ENCODE measurements around the gene JAZF1.
"Not testable (repeated sequence)": the region's sequence is repeated elsewhere in the genome, so short reads cannot be mapped to it uniquely, and the experiment has no call there.

JAZF1 gene

GRCh38 chr7:27897441-27897847 lies 283.2 kb downstream of the JAZF1 start:
- WGBS, 2 experiments (ENCODE audit: insufficient coverage in 2 of 2): 94% methylated on average over 9 of the region's 10 CpGs
- Histone ChIP-seq H3K4me1 (ENCODE audit: control insufficient read depth, insufficient read depth, low read length, poor library complexity, severe bottlenecking) (no peaks in the 10 kb centered on the region), H3K4me3 (ENCODE audit: extremely low read depth, insufficient read depth, low read length, poor library complexity, severe bottlenecking) (no peak overlapping the region), H3K27ac (ENCODE audit: low read depth, low read length, severe bottlenecking) (no peak overlapping the region), H3K9me3 (ENCODE audit: control insufficient read depth, low read length) (no peaks in the 10 kb centered on the region), H3K36me3 (ENCODE audit: control insufficient read depth, insufficient read depth, low read length) (no peaks in the 10 kb centered on the region)

GRCh38 chr7:27897001-27897400 lies 283.6 kb downstream of the JAZF1 start:
- no peaks in the 10 kb centered on the region for H3K9me3 ChIP-seq (ENCODE audit: control insufficient read depth, low read length)
- H3K4me1 ChIP-seq (ENCODE audit: control insufficient read depth, insufficient read depth, low read length, poor library complexity, severe bottlenecking): no peaks in the 10 kb centered on the region
- no peak overlapping the region for H3K27ac ChIP-seq (ENCODE audit: low read depth, low read length, severe bottlenecking)
- no peak overlapping the region for H3K4me3 ChIP-seq (ENCODE audit: extremely low read depth, insufficient read depth, low read length, poor library complexity, severe bottlenecking)
- H3K36me3 ChIP-seq (ENCODE audit: control insufficient read depth, insufficient read depth, low read length): no peaks in the 10 kb centered on the region
- 89 to 97% methylated on average over 5 of the region's 6 CpGs for WGBS, 2 experiments (ENCODE audit: insufficient coverage in 2 of 2)

GRCh38 chr7:27895551-27895950 lies 285.0 kb downstream of the JAZF1 start:
- no peak overlapping the region for H3K4me3 ChIP-seq (ENCODE audit: extremely low read depth, insufficient read depth, low read length, poor library complexity, severe bottlenecking)
- no peaks in the 10 kb centered on the region for H3K4me1 ChIP-seq (ENCODE audit: control insufficient read depth, insufficient read depth, low read length, poor library complexity, severe bottlenecking)
- no peaks in the 10 kb centered on the region for H3K9me3 ChIP-seq (ENCODE audit: control insufficient read depth, low read length)
- H3K27ac ChIP-seq (ENCODE audit: low read depth, low read length, severe bottlenecking): no peak overlapping the region
- no peaks in the 10 kb centered on the region for H3K36me3 ChIP-seq (ENCODE audit: control insufficient read depth, insufficient read depth, low read length)

GRCh38 chr7:27890205-27890849 lies 290.3 kb downstream of the JAZF1 start:
- 83 to 90% methylated on average over 1 of the region's 1 CpG for WGBS, 2 experiments (ENCODE audit: insufficient coverage in 2 of 2)
- Histone ChIP-seq H3K27ac (ENCODE audit: low read depth, low read length, severe bottlenecking) (no peak overlapping the region), H3K36me3 (ENCODE audit: control insufficient read depth, insufficient read depth, low read length) (no peaks in the 10 kb centered on the region), H3K4me1 (ENCODE audit: control insufficient read depth, insufficient read depth, low read length, poor library complexity, severe bottlenecking) (no peaks in the 10 kb centered on the region), H3K9me3 (ENCODE audit: control insufficient read depth, low read length) (no peaks in the 10 kb centered on the region), H3K4me3 (ENCODE audit: extremely low read depth, insufficient read depth, low read length, poor library complexity, severe bottlenecking) (no peak overlapping the region)

GRCh38 chr7:27889800-27890199 lies 290.8 kb downstream of the JAZF1 start:
- H3K4me3 ChIP-seq (ENCODE audit: extremely low read depth, insufficient read depth, low read length, poor library complexity, severe bottlenecking): no peak overlapping the region
- 100% methylated on average over 1 to 2 of the region's 3 CpGs for WGBS, 2 experiments (ENCODE audit: insufficient coverage in 2 of 2)
- no peak overlapping the region for H3K27ac ChIP-seq (ENCODE audit: low read depth, low read length, severe bottlenecking)
- H3K9me3 ChIP-seq (ENCODE audit: control insufficient read depth, low read length): no peaks in the 10 kb centered on the region
- H3K4me1 ChIP-seq (ENCODE audit: control insufficient read depth, insufficient read depth, low read length, poor library complexity, severe bottlenecking): no peaks in the 10 kb centered on the region
- H3K36me3 ChIP-seq (ENCODE audit: control insufficient read depth, insufficient read depth, low read length): no peaks in the 10 kb centered on the region

- peaks cover under 1% of the 10 kb centered on the region for H3K4me1 ChIP-seq (ENCODE audit: control insufficient read depth, insufficient read depth, low read length, poor library complexity, severe bottlenecking)
- H3K27ac ChIP-seq (ENCODE audit: low read depth, low read length, severe bottlenecking): no peak overlapping the region
- no peak overlapping the region for H3K4me3 ChIP-seq (ENCODE audit: extremely low read depth, insufficient read depth, low read length, poor library complexity, severe bottlenecking)
- H3K9me3 ChIP-seq (ENCODE audit: control insufficient read depth, low read length): no peaks in the 10 kb centered on the region
- no peaks in the 10 kb centered on the region for H3K36me3 ChIP-seq (ENCODE audit: control insufficient read depth, insufficient read depth, low read length)
- WGBS, 2 experiments (ENCODE audit: insufficient coverage in 2 of 2): 87 to 92% methylated on average over 2 to 4 of the region's 5 CpGs
Observed at GRCh38 chr7:27888736-27889135, 291.9 kb downstream of the JAZF1 start.

- H3K36me3 ChIP-seq (ENCODE audit: control insufficient read depth, insufficient read depth, low read length); H3K4me3 ChIP-seq (ENCODE audit: extremely low read depth, insufficient read depth, low read length, poor library complexity, severe bottlenecking); H3K4me1 ChIP-seq (ENCODE audit: control insufficient read depth, insufficient read depth, low read length, poor library complexity, severe bottlenecking); H3K27ac ChIP-seq (ENCODE audit: low read depth, low read length, severe bottlenecking); H3K9me3 ChIP-seq (ENCODE audit: control insufficient read depth, low read length): not testable (repeated sequence)
- WGBS, 2 experiments (ENCODE audit: insufficient coverage in 2 of 2): 100% methylated on average over 2 of the region's 3 CpGs; no CpG with 5 or more reads in 1 of the 2 experiments
Observed at GRCh38 chr7:27886710-27887109, 293.9 kb downstream of the JAZF1 start.

GRCh38 chr7:27885652-27886051 lies 294.9 kb downstream of the JAZF1 start:
- H3K9me3 ChIP-seq (ENCODE audit: control insufficient read depth, low read length): no peaks in the 10 kb centered on the region
- H3K27ac ChIP-seq (ENCODE audit: low read depth, low read length, severe bottlenecking): no peak overlapping the region
- 100% methylated on average over 1 of the region's 2 CpGs; no CpG with 5 or more reads in 1 of the 2 experiments for WGBS, 2 experiments (ENCODE audit: insufficient coverage in 2 of 2)
- H3K36me3 ChIP-seq (ENCODE audit: control insufficient read depth, insufficient read depth, low read length): no peaks in the 10 kb centered on the region
- peaks cover 5% of the 10 kb centered on the region for H3K4me1 ChIP-seq (ENCODE audit: control insufficient read depth, insufficient read depth, low read length, poor library complexity, severe bottlenecking)
- no peak overlapping the region for H3K4me3 ChIP-seq (ENCODE audit: extremely low read depth, insufficient read depth, low read length, poor library complexity, severe bottlenecking)

GRCh38 chr7:27883696-27884095 lies 296.9 kb downstream of the JAZF1 start:
- Histone ChIP-seq H3K4me3 (ENCODE audit: extremely low read depth, insufficient read depth, low read length, poor library complexity, severe bottlenecking) (no peak overlapping the region), H3K9me3 (ENCODE audit: control insufficient read depth, low read length) (no peaks in the 10 kb centered on the region), H3K36me3 (ENCODE audit: control insufficient read depth, insufficient read depth, low read length) (no peaks in the 10 kb centered on the region), H3K27ac (ENCODE audit: low read depth, low read length, severe bottlenecking) (no peak overlapping the region), H3K4me1 (ENCODE audit: control insufficient read depth, insufficient read depth, low read length, poor library complexity, severe bottlenecking) (peaks cover 5% of the 10 kb centered on the region)
- 80 to 100% methylated on average over 2 of the region's 4 CpGs for WGBS, 2 experiments (ENCODE audit: insufficient coverage in 2 of 2)

- Histone ChIP-seq H3K9me3 (ENCODE audit: control insufficient read depth, low read length) (no peaks in the 10 kb centered on the region), H3K36me3 (ENCODE audit: control insufficient read depth, insufficient read depth, low read length) (no peaks in the 10 kb centered on the region), H3K4me1 (ENCODE audit: control insufficient read depth, insufficient read depth, low read length, poor library complexity, severe bottlenecking) (no peaks in the 10 kb centered on the region), H3K27ac (ENCODE audit: low read depth, low read length, severe bottlenecking) (no peak overlapping the region), H3K4me3 (ENCODE audit: extremely low read depth, insufficient read depth, low read length, poor library complexity, severe bottlenecking) (no peak overlapping the region)
- WGBS, 2 experiments (ENCODE audit: insufficient coverage in 2 of 2): 90 to 99% methylated on average over 2 to 7 of the region's 8 CpGs
Observed at GRCh38 chr7:27876756-27877155, 303.8 kb downstream of the JAZF1 start.

- no peaks in the 10 kb centered on the region for H3K36me3 ChIP-seq (ENCODE audit: control insufficient read depth, insufficient read depth, low read length)
- no peak overlapping the region for H3K27ac ChIP-seq (ENCODE audit: low read depth, low read length, severe bottlenecking)
- no peak overlapping the region for H3K4me3 ChIP-seq (ENCODE audit: extremely low read depth, insufficient read depth, low read length, poor library complexity, severe bottlenecking)
- no peaks in the 10 kb centered on the region for H3K9me3 ChIP-seq (ENCODE audit: control insufficient read depth, low read length)
- H3K4me1 ChIP-seq (ENCODE audit: control insufficient read depth, insufficient read depth, low read length, poor library complexity, severe bottlenecking): no peaks in the 10 kb centered on the region
- 100% methylated on average over 2 of the region's 2 CpGs for WGBS, 2 experiments (ENCODE audit: insufficient coverage in 2 of 2)
Observed at GRCh38 chr7:27875832-27876231, 304.8 kb downstream of the JAZF1 start.
